GM12878 (cell line): ENCODE data around the gene UBASH3B.

Source experiments
- CEBPB ChIP-seq, 2 experiments: fragments of 150-350 bp in 1 of 2; IDR thresholded peaks; 2 replicates each; pipeline ENCODE4 v1.6.1; 2012 to 2014; ENCODE audit warnings: low read depth in 2 of 2, low read length in 2 of 2, borderline replicate concordance in 1 of 2, inconsistent platforms in 1 of 2
- POLR2A ChIP-seq: IDR thresholded peaks from 2 replicates; pipeline ENCODE4 v1.6.1; 2011; ENCODE audit warnings: low read depth, mild to moderate bottlenecking, low read length
- POLR2AphosphoS5 ChIP-seq: IDR thresholded peaks from 2 replicates; pipeline ENCODE4 v1.6.1; 2011; ENCODE audit warnings: mild to moderate bottlenecking, low read length, inconsistent platforms
- TF ChIP-seq, protein P1 (sequence below): IDR thresholded peaks from 2 replicates; pipeline ENCODE4 v1.6.1; 2012; ENCODE audit warnings: low read depth, low read length, improper control_type of control experiment

DNA sequence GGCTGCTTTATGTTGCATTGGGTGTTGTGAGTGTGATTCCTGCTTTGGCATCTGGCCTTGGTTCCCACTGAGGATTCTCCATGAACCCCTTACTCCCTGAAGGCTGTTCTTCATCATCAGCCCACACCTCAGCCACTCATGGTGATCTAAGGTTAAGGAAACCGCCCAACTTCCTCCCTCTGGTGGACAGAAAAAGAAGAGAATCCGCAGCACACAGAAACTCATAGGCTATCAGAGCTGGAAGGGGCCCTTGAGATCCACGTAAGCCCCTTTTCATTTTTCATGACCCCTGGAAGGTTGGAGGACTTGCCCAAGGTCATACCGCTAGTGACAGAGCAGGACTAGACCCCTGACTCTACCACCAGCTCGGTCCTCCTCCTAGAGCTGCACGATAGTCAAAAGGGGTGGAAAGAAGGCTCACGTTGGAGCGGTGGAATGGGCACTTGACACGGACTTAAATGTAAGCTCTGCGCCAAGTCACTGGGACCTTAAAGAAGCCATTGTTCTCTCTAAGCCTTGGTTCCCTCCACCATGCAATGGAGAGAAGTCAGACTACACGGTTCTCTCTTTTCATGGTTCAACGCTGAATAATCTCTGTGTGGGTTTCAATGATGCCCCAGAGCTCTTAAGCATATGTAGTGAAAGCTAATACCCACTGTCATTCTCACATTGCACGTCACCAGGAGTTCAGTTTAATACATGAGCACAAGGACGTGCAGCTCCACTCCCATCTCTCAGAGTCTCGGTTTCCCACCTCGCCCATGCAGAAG, 99.2 kb downstream of the UBASH3B start:
- TF ChIP-seq, protein P1, sequence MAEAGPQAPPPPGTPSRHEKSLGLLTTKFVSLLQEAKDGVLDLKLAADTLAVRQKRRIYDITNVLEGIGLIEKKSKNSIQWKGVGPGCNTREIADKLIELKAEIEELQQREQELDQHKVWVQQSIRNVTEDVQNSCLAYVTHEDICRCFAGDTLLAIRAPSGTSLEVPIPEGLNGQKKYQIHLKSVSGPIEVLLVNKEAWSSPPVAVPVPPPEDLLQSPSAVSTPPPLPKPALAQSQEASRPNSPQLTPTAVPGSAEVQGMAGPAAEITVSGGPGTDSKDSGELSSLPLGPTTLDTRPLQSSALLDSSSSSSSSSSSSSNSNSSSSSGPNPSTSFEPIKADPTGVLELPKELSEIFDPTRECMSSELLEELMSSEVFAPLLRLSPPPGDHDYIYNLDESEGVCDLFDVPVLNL, result no peak
- TF ChIP-seq POLR2AphosphoS5 (no peak), POLR2A (no peak), CEBPB (IDR thresholded peaks at IDR 0.05; ENCODE audit: borderline replicate concordance in 1 of 2, low read depth in 2 of 2, low read length in 2 of 2) (no peak)
